OCI-LY1 (cell line): ENCODE measurements around the gene CBR1.

Experiments used
- H2AFZ ChIP-seq: fragments of 200-600 bp; sonication (generic), shearing (Covaris generic); 2 replicates; pipeline ENCODE4 v1.6.0; 2014; ENCODE audit warnings: antibody characterized with exemption, mild to moderate bottlenecking, low read length
- H3F3A ChIP-seq: fragments of 200-600 bp; sonication (generic), shearing (Covaris generic); 2 replicates; pipeline ENCODE4 v1.6.0; 2014; ENCODE audit warnings: mild to moderate bottlenecking, antibody characterized with exemption, low read length, moderate library complexity; ENCODE audit not compliant: insufficient read depth
- H3K27ac ChIP-seq: fragments of 200-600 bp; sonication (generic); 2 replicates; pipeline ENCODE4 v1.5.1; 2014; ENCODE audit warnings: low read length, mixed run types, mild to moderate bottlenecking, low read depth; ENCODE audit not compliant: poor library complexity, severe bottlenecking
- H3K27me3 ChIP-seq: fragments of 200-600 bp; sonication (generic); 2 replicates; pipeline ENCODE4 v1.6.0; 2014; ENCODE audit warnings: antibody characterized with exemption, mild to moderate bottlenecking, low read length, moderate library complexity; ENCODE audit not compliant: insufficient read depth
- H3K36me3 ChIP-seq: fragments of 200-600 bp; sonication (generic); 2 replicates; pipeline ENCODE4 v1.6.1; 2014; ENCODE audit warnings: mild to moderate bottlenecking, antibody characterized with exemption, low read length, moderate library complexity, mixed read lengths; ENCODE audit not compliant: insufficient read depth
- H3K4me1 ChIP-seq: fragments of 200-600 bp; sonication (generic); 2 replicates; pipeline ENCODE4 v1.5.1; 2014; ENCODE audit warnings: mild to moderate bottlenecking, low read length, moderate library complexity; ENCODE audit not compliant: insufficient read depth, severe bottlenecking
- H3K4me2 ChIP-seq: fragments of 200-600 bp; sonication (generic), shearing (Covaris generic); 2 replicates; pipeline ENCODE4 v1.6.1; 2014; ENCODE audit warnings: low read length
- H3K4me3 ChIP-seq: fragments of 200-600 bp; sonication (generic); 2 replicates; pipeline ENCODE4 v1.5.1; 2014; ENCODE audit warnings: low read length, low read depth, mild to moderate bottlenecking, mixed read lengths; ENCODE audit not compliant: poor library complexity, severe bottlenecking
- H3K79me2 ChIP-seq: fragments of 200-600 bp; shearing (Covaris generic); 2 replicates; pipeline ENCODE4 v1.6.1; 2016; ENCODE audit warnings: mixed run types, low read length, mixed read lengths; ENCODE audit not compliant: insufficient read depth
- H3K9ac ChIP-seq: fragments of 200-600 bp; sonication (generic), shearing (Covaris generic); 2 replicates; pipeline ENCODE4 v1.6.1; 2014; ENCODE audit warnings: mild to moderate bottlenecking, low read length, mixed read lengths
- H3K9me2 ChIP-seq: fragments of 200-600 bp; sonication (generic), shearing (Covaris generic); 2 replicates; pipeline ENCODE4 v1.6.1; 2014; ENCODE audit warnings: low read depth, mild to moderate bottlenecking, low read length, mixed read lengths
- H3K9me3 ChIP-seq: fragments of 200-600 bp; shearing (Covaris generic); 2 replicates; pipeline ENCODE4 v1.6.1; 2014; ENCODE audit warnings: low read length, mixed read lengths
- H4K20me1 ChIP-seq: fragments of 200-600 bp; sonication (generic), shearing (Covaris generic); 2 replicates; pipeline ENCODE4 v1.6.0; 2016; ENCODE audit warnings: mild to moderate bottlenecking, low read length; ENCODE audit not compliant: insufficient read depth
- CTCF ChIP-seq: fragments of 200-600 bp; sonication (generic), shearing (Covaris generic); IDR thresholded peaks from 2 replicates; pipeline ENCODE4 v1.5.1; 2017; ENCODE audit warnings: mild to moderate bottlenecking, antibody characterized with exemption, low read length, moderate library complexity, mixed read lengths
- EZH2 ChIP-seq: fragments of 200-600 bp; sonication (generic), shearing (Covaris generic); IDR thresholded peaks from 2 replicates; pipeline ENCODE4 v1.8.0; 2017; ENCODE audit warnings: borderline replicate concordance, mixed run types, mild to moderate bottlenecking, antibody characterized with exemption, low read length, moderate library complexity, mixed read lengths

The CBR1 gene

GRCh38 chr21:36065497-36066036 lies 4.3 kb upstream of the CBR1 start:
- Histone ChIP-seq H3K36me3 (peaks cover 3% of the 10 kb centered on the region; the same call in 1 of the 2 replicates), H3K4me3 (no peak overlapping the region), H2AFZ (no peak overlapping the region), H3K9ac (no peak overlapping the region), H3K4me1 (peaks cover 14% of the 10 kb centered on the region), H3K27ac (no peak overlapping the region), H3F3A (no peaks in the 10 kb centered on the region), H3K79me2 (no peaks in the 10 kb centered on the region), H4K20me1 (no peaks in the 10 kb centered on the region), H3K4me2 (no peak overlapping the region), H3K9me2 (no peaks in the 10 kb centered on the region), H3K9me3 (peaks cover 9% of the 10 kb centered on the region), H3K27me3 (no peaks in the 10 kb centered on the region)
- TF ChIP-seq EZH2 (no peak), CTCF (no peak)

- no peak overlapping the region for H3K4me3 ChIP-seq
Measured at GRCh38 chr21:36068748-36069398, 951 bp upstream of the CBR1 start.

GRCh38 chr21:36070999-36071398 lies 1.2 kb downstream of the CBR1 start:
- Histone ChIP-seq H4K20me1 (no peaks in the 10 kb centered on the region), H3K4me1 (peaks cover 10% of the 10 kb centered on the region), H3K27ac (no peak overlapping the region), H3K79me2 (no peaks in the 10 kb centered on the region), H3K36me3 (peaks cover 12% of the 10 kb centered on the region), H3K9me3 (peaks cover 9% of the 10 kb centered on the region), H3K4me3 (peak overlapping the region; percentile 74), H2AFZ (no peak overlapping the region), H3K9me2 (no peaks in the 10 kb centered on the region), H3K9ac (no peak overlapping the region), H3F3A (no peaks in the 10 kb centered on the region), H3K4me2 (peak overlapping the region; percentile 71), H3K27me3 (no peaks in the 10 kb centered on the region)
- TF ChIP-seq EZH2 (no peak), CTCF (no peak)

More at GRCh38 chr21:36068748-36069398, 951 bp upstream of the CBR1 start:
- Histone ChIP-seq H2AFZ (no peak overlapping the region), H3K9ac (no peak overlapping the region), H3K4me2 (no peak overlapping the region), H4K20me1 (no peaks in the 10 kb centered on the region), H3F3A (no peaks in the 10 kb centered on the region), H3K79me2 (no peaks in the 10 kb centered on the region), H3K27me3 (no peaks in the 10 kb centered on the region), H3K4me1 (peaks cover 10% of the 10 kb centered on the region), H3K9me2 (no peaks in the 10 kb centered on the region), H3K36me3 (peaks cover 12% of the 10 kb centered on the region), H3K27ac (no peak overlapping the region), H3K9me3 (peaks cover 9% of the 10 kb centered on the region)
- TF ChIP-seq CTCF (no peak), EZH2 (no peak)
